RKO (cell line): ENCODE results near the gene CMSS1.

Experiments
- DNase-seq: peaks from one replicate; pipeline ENCODE4 v3.0.0-alpha.2; 2016; ENCODE audit warnings: low spot score

Gene CMSS1

GRCh38 chr3:99854756-99855298 is 37.2 kb downstream of the CMSS1 start:
- DNase-seq = no peak

GRCh38 chr3:99855900-99856299 is 38.2 kb downstream of the CMSS1 start:
- DNase-seq = no peak

GRCh38 chr3:99856437-99857220 is 39.0 kb downstream of the CMSS1 start:
- DNase-seq = no peak

- no peak for DNase-seq
Measured at GRCh38 chr3:99857278-99857677, 39.6 kb downstream of the CMSS1 start.

- no peak for DNase-seq
Measured at GRCh38 chr3:99858469-99858868, 40.8 kb downstream of the CMSS1 start.

GRCh38 chr3:99859825-99860224 is 42.2 kb downstream of the CMSS1 start:
- peak; percentile 96 for DNase-seq

- no peak for DNase-seq
Measured at GRCh38 chr3:99861216-99861615, 43.6 kb downstream of the CMSS1 start.

- DNase-seq = peak; percentile 90
Measured at GRCh38 chr3:99862208-99862607, 44.5 kb downstream of the CMSS1 start.

- no peak for DNase-seq
Measured at GRCh38 chr3:99863002-99863401, 45.3 kb downstream of the CMSS1 start.

GRCh38 chr3:99863588-99863987 is 45.9 kb downstream of the CMSS1 start:
- no peak for DNase-seq

- no peak for DNase-seq
Measured at GRCh38 chr3:99864289-99864688, 46.6 kb downstream of the CMSS1 start.

GRCh38 chr3:99865321-99865720 is 47.7 kb downstream of the CMSS1 start:
- no peak for DNase-seq

- no peak for DNase-seq
Measured at GRCh38 chr3:99866261-99866761, 48.6 kb downstream of the CMSS1 start.

GRCh38 chr3:99867594-99868310 is 50.1 kb downstream of the CMSS1 start:
- DNase-seq = no peak

- DNase-seq = peak; percentile 25
Measured at GRCh38 chr3:99868311-99868646, 50.6 kb downstream of the CMSS1 start.

- DNase-seq = no peak
Measured at GRCh38 chr3:99869621-99870020, 52.0 kb downstream of the CMSS1 start.

GRCh38 chr3:99870712-99871111 is 53.0 kb downstream of the CMSS1 start:
- DNase-seq = no peak

- DNase-seq = no peak
Measured at GRCh38 chr3:99871231-99872045, 53.8 kb downstream of the CMSS1 start.

GRCh38 chr3:99872923-99873254 is 55.2 kb downstream of the CMSS1 start:
- no peak for DNase-seq

GRCh38 chr3:99873269-99874102 is 55.8 kb downstream of the CMSS1 start:
- DNase-seq = no peak

GRCh38 chr3:99874237-99875002 is 56.8 kb downstream of the CMSS1 start:
- no peak for DNase-seq
